ENCODE results near the gene CALD1.

CALD1 gene

GRCh38 chr7:134899729-134900128 lies 120.3 kb downstream of the CALD1 start:
- DNase-seq: no peak

- no peak for DNase-seq
Observed at GRCh38 chr7:134900166-134900982, 120.9 kb downstream of the CALD1 start.

GRCh38 chr7:134901389-134902020 lies 122.1 kb downstream of the CALD1 start:
- no peak for DNase-seq

GRCh38 chr7:134902058-134902457 lies 122.6 kb downstream of the CALD1 start:
- DNase-seq: no peak

- no peak for DNase-seq
Observed at GRCh38 chr7:134903073-134903790, 123.8 kb downstream of the CALD1 start.

- peak; percentile 68 for DNase-seq
Observed at GRCh38 chr7:134905375-134905774, 125.9 kb downstream of the CALD1 start.

GRCh38 chr7:134907000-134907399 lies 127.6 kb downstream of the CALD1 start:
- no peak for DNase-seq

- DNase-seq: no peak
Observed at GRCh38 chr7:134907639-134908038, 128.2 kb downstream of the CALD1 start.

- DNase-seq: no peak
Observed at GRCh38 chr7:134908289-134908688, 128.9 kb downstream of the CALD1 start.

- no peak for DNase-seq
Observed at GRCh38 chr7:134910214-134910890, 130.9 kb downstream of the CALD1 start.

GRCh38 chr7:134910968-134911367 lies 131.5 kb downstream of the CALD1 start:
- DNase-seq: no peak

- DNase-seq: no peak
Observed at GRCh38 chr7:134916171-134916883, 136.9 kb downstream of the CALD1 start.

- no peak for DNase-seq
Observed at GRCh38 chr7:134919240-134919641, 139.8 kb downstream of the CALD1 start.

GRCh38 chr7:134920026-134920753 lies 140.8 kb downstream of the CALD1 start:
- no peak for DNase-seq

GRCh38 chr7:134922720-134923704 lies 143.6 kb downstream of the CALD1 start:
- DNase-seq: no peak

GRCh38 chr7:134925766-134926165 lies 146.3 kb downstream of the CALD1 start:
- DNase-seq: no peak

GRCh38 chr7:134926396-134926795 lies 147.0 kb downstream of the CALD1 start:
- DNase-seq: no peak

GRCh38 chr7:134927076-134927475 lies 147.6 kb downstream of the CALD1 start:
- no peak for DNase-seq

GRCh38 chr7:134927723-134928122 lies 148.3 kb downstream of the CALD1 start:
- DNase-seq: no peak

GRCh38 chr7:134928554-134928953 lies 149.1 kb downstream of the CALD1 start:
- no peak for DNase-seq

- no peak for DNase-seq
Observed at GRCh38 chr7:134931487-134931886, 152.1 kb downstream of the CALD1 start.
